Kidney capillary endothelial cell (primary cell): ENCODE results near the gene HSPB2.
"Not testable (repeated sequence)": the region's sequence is repeated elsewhere in the genome, so short reads cannot be mapped to it uniquely, and the experiment has no call there.

ENCODE experiments used
- DNase-seq: peaks from one replicate; pipeline ENCODE4 v3.0.0-alpha.2; 2018; ENCODE audit warnings: low spot score

The HSPB2 gene

DNA sequence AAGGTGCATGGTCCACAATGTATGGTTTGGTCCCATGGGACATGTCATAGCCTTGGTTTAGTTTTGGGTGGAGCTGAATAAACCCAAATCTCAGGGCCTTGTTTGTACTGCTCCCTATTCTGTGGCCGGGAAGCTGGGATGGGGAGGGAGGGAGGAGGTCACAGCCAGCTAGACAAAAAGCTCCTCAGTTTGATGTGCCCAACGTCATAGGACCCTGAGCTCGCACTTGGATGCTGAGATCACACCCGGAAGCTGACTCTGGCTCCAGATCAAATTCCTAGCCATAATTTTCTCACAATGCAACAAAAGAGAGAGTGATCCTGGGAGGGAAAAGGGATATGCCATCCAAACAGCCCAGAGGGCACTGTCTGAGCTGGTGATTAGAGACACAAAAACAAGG lies 1.5 kb downstream of the HSPB2 start:
- DNase-seq: no peak

DNA sequence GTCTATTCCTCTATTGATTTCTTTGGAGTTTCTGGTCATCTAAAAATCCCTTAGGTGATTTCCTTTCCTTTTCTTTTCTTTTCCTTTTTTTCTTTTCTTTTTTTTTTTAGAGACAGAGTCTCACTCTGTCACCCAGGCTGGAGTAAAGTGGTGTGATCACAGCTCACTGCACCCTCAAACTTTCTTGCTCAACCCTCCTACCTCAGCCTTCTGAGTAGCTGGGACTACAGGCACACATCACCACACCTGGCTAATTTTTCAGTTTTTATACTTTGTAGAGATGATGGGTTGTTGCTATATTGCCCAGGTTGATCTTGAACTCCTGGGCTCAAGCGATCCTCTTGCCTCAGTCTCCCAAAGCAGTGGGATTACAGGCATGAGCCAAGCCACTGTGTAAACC lies 4.2 kb downstream of the HSPB2 start:
- DNase-seq: no peak

DNA sequence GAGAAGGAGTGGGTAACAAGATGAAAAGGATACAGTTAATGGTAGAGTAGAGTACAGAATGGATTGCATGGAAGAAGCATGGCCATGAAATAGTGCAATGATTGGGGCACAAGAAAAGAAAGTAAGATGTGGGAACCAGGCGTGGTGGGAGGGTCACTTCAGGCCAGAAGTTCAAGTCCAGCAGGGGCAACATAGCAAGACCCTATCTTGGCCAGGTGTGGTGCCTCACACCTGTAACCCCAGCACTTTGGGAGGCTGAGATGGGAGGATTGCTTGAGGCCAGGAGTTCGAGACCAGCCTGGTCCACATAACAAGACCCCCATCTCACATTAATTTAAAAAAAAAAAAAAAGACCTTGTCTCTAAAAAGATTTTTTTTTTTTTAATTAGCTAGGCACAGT lies 4.8 kb downstream of the HSPB2 start:
- DNase-seq: no peak

DNA sequence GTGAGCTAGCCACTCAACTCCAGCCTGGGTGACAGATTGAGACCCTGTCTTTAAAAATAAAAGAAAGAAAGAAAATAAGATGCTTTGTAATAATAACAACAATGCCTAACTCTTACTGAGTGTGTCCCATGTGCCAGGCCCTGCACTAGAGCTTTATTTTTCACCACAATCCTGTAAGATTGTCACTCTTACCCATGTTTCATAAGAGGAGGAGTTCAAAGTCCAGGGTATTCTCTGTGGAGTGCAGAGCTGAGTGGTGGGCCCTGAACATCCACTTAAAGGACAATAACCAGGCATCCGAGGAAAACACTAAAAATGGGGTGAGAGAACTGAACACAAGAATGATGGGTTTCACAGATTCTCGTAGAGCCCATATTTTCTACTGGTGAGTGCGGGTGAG lies 5.3 kb downstream of the HSPB2 start:
- no peak for DNase-seq

DNA sequence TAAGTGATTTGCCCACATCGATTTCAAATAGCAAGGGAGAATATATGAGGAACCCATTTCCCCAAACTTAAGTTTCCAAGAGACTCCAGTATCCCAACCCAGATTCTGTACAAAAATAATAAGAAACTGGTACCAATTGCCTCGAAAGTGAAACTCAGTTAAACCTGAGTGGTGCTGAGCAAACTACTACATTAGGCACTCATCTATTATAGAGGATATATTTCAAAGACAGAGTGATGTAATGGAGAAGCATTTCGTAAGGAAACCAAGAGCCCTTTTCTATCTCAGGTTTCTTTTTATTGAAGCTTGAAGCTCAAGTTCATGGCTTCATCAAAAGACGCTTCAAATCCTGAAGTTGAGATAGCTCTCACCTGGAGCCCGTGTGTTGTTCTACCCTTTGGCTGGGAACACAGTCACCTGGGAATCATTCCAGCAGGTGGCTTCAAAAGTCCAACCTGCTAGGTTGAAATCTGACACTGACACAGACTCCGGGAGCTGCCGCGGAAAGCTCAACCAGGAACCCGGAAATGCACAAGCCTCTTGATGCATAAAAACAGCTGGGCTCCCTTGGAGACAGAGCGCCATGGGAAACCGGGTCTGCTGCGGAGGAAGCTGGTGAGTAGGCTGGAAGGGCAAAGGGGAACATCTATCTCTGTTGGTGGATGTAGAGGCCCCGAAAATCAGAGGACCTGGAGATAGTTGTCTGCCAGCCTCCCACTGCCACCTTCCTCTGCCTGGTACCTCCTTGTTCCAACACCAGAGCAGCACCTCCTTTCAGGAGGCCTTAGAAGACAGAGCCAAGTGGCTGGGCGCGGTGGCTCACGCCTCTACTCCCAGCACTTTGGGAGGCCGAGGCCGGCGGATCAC lies 6.1 kb downstream of the HSPB2 start, which contains the start of gene C11orf52:
Gene C11orf52, plus strand, starts transcription at position 524 of the 867 bp plus-strand sequence. Its CDS starts 60 bp downstream, at position 584.
- peak; percentile 56 for DNase-seq

DNA sequence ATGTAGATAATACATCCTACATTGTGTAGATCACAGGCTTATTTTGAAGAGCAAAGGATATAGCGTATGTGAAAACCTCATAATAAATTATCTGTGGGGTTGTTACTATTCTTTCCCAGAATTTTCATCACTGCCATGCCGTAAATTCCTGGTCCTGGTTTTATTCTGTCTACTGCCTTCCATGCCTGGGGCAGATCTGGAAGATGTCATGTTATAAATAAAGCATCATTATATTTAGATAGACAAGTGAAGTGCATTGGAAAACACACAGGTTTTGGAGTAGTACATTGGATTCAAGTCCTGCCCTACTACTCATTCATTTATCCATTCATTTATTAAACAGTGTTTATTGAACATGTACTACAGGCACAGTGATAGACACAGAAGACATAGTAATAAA lies 8.4 kb downstream of the HSPB2 start:
- no peak for DNase-seq

DNA sequence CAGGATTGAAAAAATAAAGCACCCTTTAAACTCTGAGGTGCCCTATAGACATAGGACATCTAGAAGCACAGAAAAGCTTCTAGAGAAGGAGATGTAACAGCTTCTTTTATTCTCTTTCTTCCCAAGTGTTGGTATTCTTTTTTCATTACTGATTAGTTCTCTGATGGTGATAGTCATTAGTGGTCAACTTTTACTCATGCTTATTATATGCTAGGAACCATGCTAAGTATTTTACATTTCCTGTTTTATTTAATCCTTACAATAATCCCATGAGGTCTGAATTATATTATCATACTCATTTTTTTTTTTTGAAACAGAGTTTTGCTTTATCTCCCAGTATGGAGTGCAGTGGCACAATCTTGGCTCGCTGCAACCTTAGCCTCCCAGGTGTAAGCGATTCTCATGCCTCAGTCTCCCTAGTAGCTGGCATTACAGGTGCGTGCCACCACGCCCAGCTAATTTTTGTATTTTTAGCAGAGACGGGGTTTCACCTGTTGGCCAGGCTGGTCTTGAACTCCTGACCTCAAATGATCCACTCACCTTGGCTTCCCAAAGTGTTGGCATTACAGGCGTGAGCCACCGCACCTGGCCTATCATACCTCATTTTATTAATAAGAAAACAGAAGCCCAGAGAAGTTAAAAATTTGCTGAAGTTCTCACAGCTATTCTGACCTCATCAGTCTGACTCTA lies 9.2 kb downstream of the HSPB2 start:
- DNase-seq: no peak

DNA sequence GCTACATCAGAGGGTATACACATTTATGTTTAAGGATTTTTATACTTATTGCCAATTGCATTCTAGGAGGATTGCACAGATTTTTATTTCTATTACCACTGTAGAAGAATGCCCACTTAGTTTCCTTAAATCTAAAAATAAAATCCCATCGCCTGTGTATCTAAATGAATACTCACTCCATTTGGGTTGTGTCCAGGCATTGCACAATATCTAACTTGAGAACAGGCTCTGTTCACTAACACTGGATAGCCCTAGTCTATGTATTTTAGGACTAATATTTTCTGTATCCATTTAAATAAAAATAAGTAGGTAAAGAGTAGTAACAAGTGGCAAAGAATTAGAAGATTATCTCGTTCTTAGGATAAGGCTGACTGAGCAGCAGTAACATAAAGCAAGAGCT lies 10.3 kb downstream of the HSPB2 start:
- no peak for DNase-seq

DNA sequence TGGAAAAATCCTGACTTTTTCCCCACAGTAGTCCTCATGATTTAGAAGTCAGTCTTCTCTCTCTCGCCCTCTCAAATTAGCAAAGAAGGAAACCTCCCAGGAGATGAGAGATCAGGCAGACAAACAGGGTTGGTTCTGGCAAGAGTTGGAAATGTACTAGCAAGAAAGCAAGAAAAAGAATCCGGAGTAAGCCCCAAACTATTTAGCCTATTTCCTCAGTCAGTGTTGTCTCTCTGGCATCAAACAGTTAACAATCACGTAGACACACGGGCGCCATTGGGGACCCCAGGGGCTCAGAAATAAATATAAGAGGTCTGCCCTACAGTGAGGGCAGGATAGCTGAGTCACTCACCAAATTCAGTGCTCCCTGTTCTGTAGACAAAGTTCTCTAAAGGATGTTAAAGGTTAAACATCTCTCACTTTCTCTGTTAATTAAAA lies 10.8 kb downstream of the HSPB2 start:
- DNase-seq: no peak

DNA sequence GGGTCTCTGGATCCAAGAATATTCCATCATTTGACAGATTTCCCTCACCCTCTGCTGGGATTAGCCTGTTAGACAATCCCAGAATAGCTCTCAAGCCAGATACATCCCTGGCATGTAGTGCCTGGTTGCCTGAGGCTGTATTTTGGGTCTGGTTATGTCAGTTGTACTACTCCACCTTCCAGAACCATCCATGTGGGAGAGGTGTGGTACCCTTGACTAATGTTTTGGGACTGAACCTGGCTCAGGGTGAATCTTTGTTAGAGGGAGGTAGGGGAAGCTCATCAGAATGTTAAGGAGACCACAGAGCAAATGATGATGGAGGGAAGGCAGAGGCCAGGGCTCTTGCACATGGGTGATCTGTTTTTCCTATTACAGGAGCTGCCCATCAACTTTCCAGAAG lies 11.4 kb downstream of the HSPB2 start:
- no peak for DNase-seq

DNA sequence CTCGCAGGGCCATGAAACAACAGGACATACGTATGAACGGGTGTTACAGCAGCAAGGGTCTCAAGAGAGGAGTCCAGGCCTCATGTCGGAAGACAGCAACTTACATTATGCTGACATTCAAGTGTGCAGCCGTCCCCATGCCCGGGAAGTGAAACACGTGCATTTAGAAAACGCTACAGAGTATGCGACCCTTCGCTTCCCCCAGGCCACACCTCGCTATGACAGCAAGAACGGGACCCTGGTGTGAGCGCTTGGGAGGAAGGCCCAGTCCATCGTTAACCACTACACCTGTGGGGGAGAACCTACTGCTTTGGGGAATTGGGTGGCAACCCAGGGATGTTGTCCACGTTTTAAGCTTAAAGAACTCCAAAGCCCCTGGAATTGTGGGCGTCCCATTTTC lies 13.4 kb downstream of the HSPB2 start:
- DNase-seq: no peak

DNA sequence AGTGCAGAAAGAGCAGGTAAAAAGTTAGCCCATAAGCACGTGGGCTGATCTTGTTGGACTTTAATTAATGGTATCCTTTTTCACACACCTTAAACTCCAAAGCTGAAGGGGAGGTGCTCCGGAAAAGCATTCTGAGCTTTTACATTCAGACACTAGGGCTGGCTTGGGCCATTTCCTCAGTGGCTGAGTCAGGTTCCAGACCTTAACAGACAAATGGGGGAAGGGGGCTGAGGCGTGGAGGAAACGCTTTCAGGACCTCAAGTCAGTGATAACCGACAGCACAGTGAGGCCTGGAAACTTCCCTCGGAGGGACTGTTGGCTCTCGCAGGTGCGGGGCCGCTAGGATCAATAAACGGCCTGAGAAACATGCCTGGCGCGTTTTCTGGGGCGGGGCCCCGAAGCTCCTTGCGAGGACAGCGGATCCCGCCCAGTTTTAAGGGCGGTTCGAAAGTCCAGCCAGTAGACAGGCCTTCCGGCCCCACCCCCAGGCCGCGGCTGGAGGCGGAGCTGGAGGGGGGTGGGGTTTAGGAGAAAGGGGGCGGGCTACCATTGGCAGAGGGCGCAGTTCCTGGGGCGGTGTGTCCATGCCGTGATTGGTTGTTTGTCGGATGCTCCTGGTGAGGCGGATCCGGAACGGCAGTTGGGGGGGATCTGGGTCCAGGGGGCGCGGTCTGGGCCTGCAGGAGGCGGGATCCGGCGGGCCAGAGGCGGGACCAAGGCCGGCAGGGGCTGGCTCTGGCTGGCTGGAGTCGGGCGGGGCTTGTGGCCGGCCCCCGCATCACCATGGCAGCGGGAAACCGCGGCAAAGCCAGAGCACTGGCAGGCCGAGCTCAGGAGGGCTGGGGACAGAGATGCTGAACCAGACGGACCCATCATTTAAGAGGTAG lies 14.2 kb downstream of the HSPB2 start:
- peak; percentile 94 for DNase-seq

DNA sequence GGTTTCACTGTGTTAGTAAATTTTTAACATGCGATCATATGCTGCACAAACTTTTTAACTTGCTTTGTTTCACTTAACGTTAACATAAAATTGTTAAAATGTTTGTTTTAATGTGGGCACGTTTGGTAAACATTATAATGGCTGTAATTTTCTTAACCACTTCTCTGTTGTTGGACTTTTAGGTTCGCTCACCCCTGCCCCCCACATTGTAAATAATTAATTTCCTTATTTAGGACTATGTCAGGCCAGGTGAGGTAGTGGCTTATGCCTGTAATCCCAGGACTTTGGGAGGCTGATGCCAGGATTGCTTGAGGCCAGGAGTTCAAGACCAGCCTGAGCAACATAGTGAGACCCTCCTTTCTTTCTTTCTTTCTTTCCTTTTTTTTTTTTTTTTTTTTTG lies 17.9 kb downstream of the HSPB2 start:
- no peak for DNase-seq

DNA sequence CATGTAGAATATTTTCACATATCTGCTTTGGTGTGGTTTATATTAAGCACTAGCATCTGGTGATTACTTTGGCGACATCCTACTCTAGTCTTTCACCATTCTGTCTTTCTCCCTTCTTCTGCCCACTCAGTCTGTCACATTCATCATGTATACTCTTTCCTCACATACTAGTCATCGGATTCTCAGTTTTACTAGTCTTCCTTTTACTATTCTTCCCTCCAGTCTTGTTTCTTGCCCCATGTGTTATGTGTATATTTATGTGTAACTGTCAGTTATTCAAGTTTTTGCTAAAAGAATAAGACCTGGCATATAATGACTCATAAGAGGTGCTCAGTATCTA lies 20.0 kb downstream of the HSPB2 start:
- no peak for DNase-seq

DNA sequence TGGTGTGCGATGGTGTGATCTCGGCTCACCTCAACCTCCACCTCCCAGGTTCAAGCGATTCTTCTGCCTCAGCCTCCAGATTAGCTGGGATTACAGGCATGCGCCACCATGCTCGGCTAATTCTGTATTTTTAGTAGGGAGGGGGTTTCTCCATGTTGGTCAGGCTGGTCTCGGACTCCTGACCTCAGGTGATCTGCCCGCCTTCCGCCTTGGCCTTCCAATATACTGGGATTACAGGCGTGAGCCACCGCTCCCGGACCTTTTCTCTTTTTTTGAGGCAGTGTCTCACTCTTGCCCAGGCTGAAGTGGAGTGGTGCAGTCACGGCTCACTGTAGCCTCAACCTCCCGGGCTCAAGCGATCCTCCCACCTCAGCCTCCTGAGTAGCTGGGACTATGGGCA lies 20.6 kb downstream of the HSPB2 start:
- not testable (repeated sequence) for DNase-seq

DNA sequence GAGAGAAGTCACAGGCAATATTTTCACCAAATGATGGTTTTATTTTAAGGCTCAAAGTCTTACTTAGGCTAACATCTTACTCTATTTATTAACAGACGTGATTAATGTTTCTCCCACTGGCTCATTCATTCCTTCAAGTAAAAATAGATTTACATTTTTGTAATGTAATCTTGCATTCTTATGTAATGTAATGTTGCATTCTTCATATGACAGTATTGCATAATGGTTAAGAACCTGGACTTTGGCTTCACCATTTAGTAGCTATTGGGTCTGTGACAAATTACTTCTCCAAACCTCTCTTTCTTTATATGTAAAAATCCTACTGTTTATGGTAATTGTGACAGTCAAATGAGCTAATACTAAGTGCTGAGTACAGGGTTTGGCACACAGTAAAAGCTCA lies 21.3 kb downstream of the HSPB2 start:
- DNase-seq: no peak

DNA sequence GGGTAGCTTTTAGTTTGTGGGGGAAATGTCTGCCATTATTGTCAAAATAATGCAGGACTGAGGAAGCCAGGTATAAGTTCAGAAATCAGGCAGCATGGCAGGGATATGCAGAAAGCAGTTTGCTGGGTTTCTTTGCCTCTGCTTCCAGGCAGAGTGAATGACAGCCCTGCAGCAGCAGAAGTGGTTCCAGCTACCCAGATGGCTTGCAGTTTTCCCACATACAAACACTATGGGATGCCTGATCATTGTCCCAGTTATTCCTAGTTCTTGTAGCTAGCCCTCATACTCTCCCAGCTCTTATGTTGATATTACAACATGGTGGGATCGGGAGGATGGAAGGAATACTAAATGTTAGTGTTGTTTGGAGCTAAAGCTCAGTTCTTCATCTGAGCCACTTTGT lies 21.8 kb downstream of the HSPB2 start:
- no peak for DNase-seq

DNA sequence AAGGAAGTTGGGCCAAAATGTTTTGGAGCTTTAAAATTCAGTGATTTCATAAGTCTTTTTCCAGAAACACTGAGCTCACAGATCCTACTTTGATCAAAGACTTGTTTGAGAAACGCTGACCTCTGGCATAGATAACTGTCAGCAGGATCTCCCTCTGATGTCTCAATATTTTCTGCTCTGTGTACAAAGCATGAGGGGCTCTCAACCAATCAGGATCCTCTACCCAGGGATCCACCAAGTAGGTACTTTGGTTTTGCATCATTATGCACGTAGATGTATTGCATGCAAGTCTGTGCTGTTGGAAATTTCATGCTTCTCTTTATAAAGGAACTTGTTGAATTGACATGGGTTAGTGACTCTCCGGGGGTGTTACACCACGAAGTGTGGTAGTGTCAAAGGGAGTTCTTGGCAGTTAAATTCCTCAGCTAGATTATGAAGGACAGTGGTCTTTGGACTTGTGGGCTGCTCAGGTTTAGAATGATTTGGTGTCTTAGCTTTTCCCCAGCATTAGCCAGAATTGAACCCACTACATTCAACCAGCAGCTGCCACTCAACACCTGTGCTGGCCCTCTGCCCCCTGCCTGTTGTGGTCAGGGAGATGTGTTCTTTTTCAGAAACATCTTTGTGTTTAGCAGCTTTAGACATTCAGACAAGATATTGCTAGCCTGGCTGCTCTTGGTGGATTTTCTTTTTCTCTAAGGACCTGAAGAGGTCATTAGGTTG lies 22.9 kb downstream of the HSPB2 start:
- DNase-seq: no peak

DNA sequence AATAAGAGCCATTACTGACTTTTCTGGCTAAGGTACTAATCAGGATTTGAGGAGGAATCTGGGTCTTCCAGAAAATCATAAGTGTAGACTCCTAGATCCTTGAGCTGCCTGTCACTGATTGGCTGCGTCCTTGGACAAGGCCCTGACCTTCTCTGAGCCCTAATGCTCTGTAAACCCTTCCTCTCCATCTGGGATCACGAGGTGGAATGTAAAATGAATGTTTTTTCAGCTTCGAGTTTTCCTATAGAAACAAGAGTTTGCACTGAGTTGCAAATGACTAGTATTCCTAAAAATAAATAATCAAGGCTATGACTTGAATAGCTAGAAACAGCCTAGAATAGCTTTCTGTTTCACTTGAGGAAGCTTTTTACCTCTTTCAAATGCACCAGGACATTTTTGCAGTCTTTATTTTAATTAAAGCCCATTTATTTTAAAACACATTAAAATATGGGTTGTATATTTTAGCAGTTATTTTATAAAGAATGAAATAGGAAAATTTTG lies 23.6 kb downstream of the HSPB2 start:
- no peak for DNase-seq

DNA sequence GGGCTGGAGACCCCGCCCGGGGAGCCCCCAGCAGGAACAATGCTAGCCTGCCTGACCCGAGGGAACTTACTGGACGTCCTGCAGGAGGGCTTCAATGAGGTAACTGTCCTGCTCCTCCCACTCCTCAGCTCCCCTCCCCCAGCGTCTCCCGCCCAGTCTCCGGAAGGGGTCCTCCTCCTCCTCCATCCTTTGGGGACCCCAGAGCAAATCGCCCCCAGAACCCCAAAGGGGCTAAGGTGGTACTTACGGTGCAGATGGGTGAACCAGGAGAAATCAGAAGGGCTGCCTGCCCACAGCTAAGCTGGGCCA lies 24.9 kb downstream of the HSPB2 start:
- DNase-seq: no peak

DNA sequence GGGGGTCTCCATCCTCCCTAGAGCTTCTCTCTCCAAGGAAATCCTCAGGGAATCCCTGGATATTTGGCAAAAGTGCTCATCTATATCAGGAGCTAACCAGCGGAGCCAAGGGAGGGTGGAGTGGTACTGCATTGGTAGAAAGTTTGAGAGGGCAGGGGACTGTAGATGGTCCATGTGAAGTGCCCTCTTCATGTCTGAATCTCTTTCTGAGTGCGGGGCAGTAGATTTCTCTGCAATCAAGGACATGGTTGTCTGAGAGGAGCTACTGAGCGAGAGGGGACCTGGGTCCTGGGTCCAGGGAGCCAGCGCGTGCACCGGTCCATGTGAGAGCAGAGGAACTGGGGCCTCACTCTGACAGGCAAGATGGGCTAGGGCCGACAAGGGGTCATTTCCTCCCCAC lies 25.3 kb downstream of the HSPB2 start:
- DNase-seq: no peak

DNA sequence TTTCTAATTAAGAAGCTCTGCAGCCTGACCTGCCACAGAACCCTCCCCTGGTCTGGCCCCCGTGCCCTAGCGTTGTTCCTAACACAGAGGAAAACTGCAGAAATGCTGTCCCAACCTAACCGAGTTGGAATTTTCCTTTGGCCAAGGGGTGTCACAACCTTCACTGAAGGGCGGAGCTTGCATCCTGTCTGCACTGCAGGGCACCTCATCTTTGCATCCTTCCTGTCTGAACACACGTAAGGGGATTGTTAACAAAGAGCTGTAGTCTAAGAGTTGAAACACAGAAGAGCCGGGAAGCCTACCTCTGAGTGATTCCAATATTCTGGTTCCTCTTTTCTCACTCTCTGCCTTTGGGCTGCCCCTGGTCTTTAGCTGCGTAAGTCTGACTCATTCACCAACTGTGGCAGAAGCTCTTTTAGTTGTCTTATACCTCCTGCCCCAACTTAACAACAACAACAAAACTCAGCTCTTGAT lies 26.2 kb downstream of the HSPB2 start:
- DNase-seq: peak; percentile 70
